NOMO-1 treated with dmso at 0.1 percent for 144 hours (cell line): Measurements from ENCODE around the gene ANKRD44.
"Not testable (repeated sequence)": the region's sequence is repeated elsewhere in the genome, so short reads cannot be mapped to it uniquely, and the experiment has no call there.

Experiments used
- DNase-seq: peaks from one replicate; lab custom pipeline; 2025; ENCODE audit not compliant: unreplicated experiment; lab: John Stamatoyannopoulos, UW

The ANKRD44 gene

GRCh38 chr2:197085665-197086064, 224.9 kb downstream of the ANKRD44 start:
- DNase-seq: no peak

- DNase-seq: peak; percentile 40
Observed at GRCh38 chr2:197081294-197081693, 229.3 kb downstream of the ANKRD44 start.

GRCh38 chr2:197080578-197081216, 229.9 kb downstream of the ANKRD44 start:
- no peak for DNase-seq

- no peak for DNase-seq
Observed at GRCh38 chr2:197079832-197080555, 230.6 kb downstream of the ANKRD44 start.

GRCh38 chr2:197079414-197079813, 231.2 kb downstream of the ANKRD44 start:
- no peak for DNase-seq

- DNase-seq: no peak
Observed at GRCh38 chr2:197078535-197078934, 232.0 kb downstream of the ANKRD44 start.

GRCh38 chr2:197077336-197077735, 233.2 kb downstream of the ANKRD44 start:
- DNase-seq: no peak

GRCh38 chr2:197076652-197077051, 233.9 kb downstream of the ANKRD44 start:
- DNase-seq: no peak

- DNase-seq: no peak
Observed at GRCh38 chr2:197075754-197076337, 234.7 kb downstream of the ANKRD44 start.

- DNase-seq: no peak
Observed at GRCh38 chr2:197075281-197075680, 235.3 kb downstream of the ANKRD44 start.

GRCh38 chr2:197073701-197074433, 236.7 kb downstream of the ANKRD44 start:
- DNase-seq: no peak

GRCh38 chr2:197073270-197073669, 237.3 kb downstream of the ANKRD44 start:
- no peak for DNase-seq

GRCh38 chr2:197072533-197072932, 238.0 kb downstream of the ANKRD44 start:
- DNase-seq: no peak

GRCh38 chr2:197071790-197072436, 238.7 kb downstream of the ANKRD44 start:
- DNase-seq: no peak

GRCh38 chr2:197071213-197071612, 239.4 kb downstream of the ANKRD44 start:
- DNase-seq: no peak

GRCh38 chr2:197069958-197070357, 240.6 kb downstream of the ANKRD44 start:
- no peak for DNase-seq

- not testable (repeated sequence) for DNase-seq
Observed at GRCh38 chr2:197062574-197062973, 248.0 kb downstream of the ANKRD44 start.

- DNase-seq: no peak
Observed at GRCh38 chr2:197059477-197059876, 251.1 kb downstream of the ANKRD44 start.

- DNase-seq: no peak
Observed at GRCh38 chr2:197058777-197059300, 251.7 kb downstream of the ANKRD44 start.

- DNase-seq: no peak
Observed at GRCh38 chr2:197057959-197058358, 252.6 kb downstream of the ANKRD44 start.

GRCh38 chr2:197055045-197055444, 255.5 kb downstream of the ANKRD44 start:
- DNase-seq: no peak
